HL-60 (cell line): ENCODE results near the gene KCNQ5.

Experiments used
- DNase-seq, 2 experiments: peaks; one replicate each; pipeline ENCODE4 v3.0.0-alpha.2; 2010 to 2020; ENCODE audit warnings: low read depth in 1 of 2, low spot score in 1 of 2
- H3K27ac ChIP-seq: fragments of 250-450 bp; sonication (Bioruptor Pico); replicated peaks from 2 replicates; pipeline ENCODE4 v1.5.1; 2020; ENCODE audit warnings: mild to moderate bottlenecking, moderate library complexity
- H3K27me3 ChIP-seq: fragments of 250-450 bp; sonication (Bioruptor Pico); 2 replicates; pipeline ENCODE4 v1.5.1; 2021; ENCODE audit warnings: mild to moderate bottlenecking, moderate library complexity; ENCODE audit not compliant: insufficient read depth, poor library complexity, severe bottlenecking
- H3K4me3 ChIP-seq: replicated peaks from 2 replicates; pipeline ENCODE4 v1.5.1; 2011; ENCODE audit warnings: mild to moderate bottlenecking, control low read depth, low read length; ENCODE audit not compliant: insufficient read depth
- CTCF ChIP-seq: IDR thresholded peaks from one replicate; pipeline ENCODE4 v1.5.1; 2011; ENCODE audit warnings: low read length, control low read depth, inconsistent platforms; ENCODE audit not compliant: insufficient read depth
- GABPA ChIP-seq: IDR thresholded peaks from 2 replicates; pipeline ENCODE4 v1.6.1; 2012; ENCODE audit warnings: low read depth
- POLR2AphosphoS5 ChIP-seq: IDR thresholded peaks from 2 replicates; pipeline ENCODE4 v1.6.1; 2012; ENCODE audit warnings: low read depth
- SPI1 ChIP-seq: IDR thresholded peaks from 2 replicates; pipeline ENCODE4 v1.6.1; 2012; ENCODE audit warnings: low read depth, mild to moderate bottlenecking, borderline replicate concordance
- TF ChIP-seq, protein P1 (sequence below): IDR thresholded peaks from 2 replicates; pipeline ENCODE4 v1.6.1; 2012; ENCODE audit warnings: low read depth; ENCODE audit not compliant: insufficient replicate concordance

KCNQ5 gene

DNA sequence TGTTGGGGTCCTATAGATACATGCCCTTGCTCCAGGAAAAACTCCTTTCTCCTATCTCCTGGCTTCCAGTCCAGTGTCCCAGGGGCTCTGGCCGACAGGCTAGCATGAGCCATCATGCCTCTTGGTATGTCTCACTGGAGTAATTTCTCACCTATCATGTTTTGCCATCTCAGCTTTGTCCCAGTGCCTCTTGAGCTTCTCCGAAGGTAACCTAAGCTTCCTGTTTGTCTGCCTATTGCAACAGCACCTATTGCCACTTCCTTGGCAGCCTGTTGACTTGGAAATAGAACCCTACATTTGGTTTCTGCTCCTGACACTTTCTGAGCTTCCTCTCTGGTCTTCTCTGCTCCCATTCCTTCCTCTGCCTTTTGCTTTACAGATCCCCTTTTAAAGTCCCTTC is 197.7 kb downstream of the KCNQ5 start:
- Histone ChIP-seq H3K27me3 (no peaks in the 10 kb centered on the region), H3K4me3 (no peak overlapping the region), H3K27ac (peak overlapping the region; percentile 61)
- no peak for TF ChIP-seq POLR2AphosphoS5
- TF ChIP-seq SPI1: peak; percentile 77
- DNase-seq: peak; percentile 56 to 86

- Histone ChIP-seq H3K27ac (peak overlapping the region; percentile 61), H3K27me3 (no peaks in the 10 kb centered on the region), H3K4me3 (no peak overlapping the region)
- no peak for TF ChIP-seq GABPA
- no peak for TF ChIP-seq CTCF
- TF ChIP-seq POLR2AphosphoS5: no peak
- no peak for TF ChIP-seq SPI1
- TF ChIP-seq, protein P1, sequence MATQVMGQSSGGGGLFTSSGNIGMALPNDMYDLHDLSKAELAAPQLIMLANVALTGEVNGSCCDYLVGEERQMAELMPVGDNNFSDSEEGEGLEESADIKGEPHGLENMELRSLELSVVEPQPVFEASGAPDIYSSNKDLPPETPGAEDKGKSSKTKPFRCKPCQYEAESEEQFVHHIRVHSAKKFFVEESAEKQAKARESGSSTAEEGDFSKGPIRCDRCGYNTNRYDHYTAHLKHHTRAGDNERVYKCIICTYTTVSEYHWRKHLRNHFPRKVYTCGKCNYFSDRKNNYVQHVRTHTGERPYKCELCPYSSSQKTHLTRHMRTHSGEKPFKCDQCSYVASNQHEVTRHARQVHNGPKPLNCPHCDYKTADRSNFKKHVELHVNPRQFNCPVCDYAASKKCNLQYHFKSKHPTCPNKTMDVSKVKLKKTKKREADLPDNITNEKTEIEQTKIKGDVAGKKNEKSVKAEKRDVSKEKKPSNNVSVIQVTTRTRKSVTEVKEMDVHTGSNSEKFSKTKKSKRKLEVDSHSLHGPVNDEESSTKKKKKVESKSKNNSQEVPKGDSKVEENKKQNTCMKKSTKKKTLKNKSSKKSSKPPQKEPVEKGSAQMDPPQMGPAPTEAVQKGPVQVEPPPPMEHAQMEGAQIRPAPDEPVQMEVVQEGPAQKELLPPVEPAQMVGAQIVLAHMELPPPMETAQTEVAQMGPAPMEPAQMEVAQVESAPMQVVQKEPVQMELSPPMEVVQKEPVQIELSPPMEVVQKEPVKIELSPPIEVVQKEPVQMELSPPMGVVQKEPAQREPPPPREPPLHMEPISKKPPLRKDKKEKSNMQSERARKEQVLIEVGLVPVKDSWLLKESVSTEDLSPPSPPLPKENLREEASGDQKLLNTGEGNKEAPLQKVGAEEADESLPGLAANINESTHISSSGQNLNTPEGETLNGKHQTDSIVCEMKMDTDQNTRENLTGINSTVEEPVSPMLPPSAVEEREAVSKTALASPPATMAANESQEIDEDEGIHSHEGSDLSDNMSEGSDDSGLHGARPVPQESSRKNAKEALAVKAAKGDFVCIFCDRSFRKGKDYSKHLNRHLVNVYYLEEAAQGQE: no peak
- DNase-seq: no peak
Measured at GRCh38 chr6:72820153-72820552, 198.3 kb downstream of the KCNQ5 start.

DNA sequence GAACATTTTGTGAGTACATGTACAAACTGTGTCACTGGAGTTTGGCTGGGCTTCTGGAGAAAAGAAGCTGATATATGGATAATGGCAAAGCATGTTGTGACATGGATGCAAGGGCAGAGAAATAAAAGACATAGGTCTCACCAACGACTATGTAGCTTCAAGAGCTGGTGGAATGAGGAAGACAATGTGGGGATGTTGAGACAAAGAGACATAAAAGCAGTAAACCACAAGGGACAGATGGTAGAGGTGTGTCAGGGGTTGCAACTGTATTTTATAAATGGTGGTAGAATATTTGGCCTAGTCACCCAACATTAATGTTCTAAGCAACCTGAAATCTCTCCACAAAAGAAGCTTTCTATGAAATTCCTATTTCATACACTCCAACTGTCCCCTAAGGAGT is 199.0 kb downstream of the KCNQ5 start:
- DNase-seq: peak in 1 of 2 experiments; percentile 55
- H3K4me3 ChIP-seq: no peak overlapping the region
- H3K27ac ChIP-seq: peak overlapping the region; percentile 61
- no peaks in the 10 kb centered on the region for H3K27me3 ChIP-seq
- TF ChIP-seq, protein P1: no peak
- TF ChIP-seq CTCF (no peak), GABPA (no peak), POLR2AphosphoS5 (0 out of 2 replicates have a peak, but pooled peaks have one; percentile 17), SPI1 (peak; percentile 69; the same call in 1 of the 2 replicates)

- no peak for DNase-seq
- Histone ChIP-seq H3K27ac (no peak overlapping the region), H3K4me3 (no peak overlapping the region), H3K27me3 (no peaks in the 10 kb centered on the region)
- no peak for TF ChIP-seq SPI1
- TF ChIP-seq GABPA: no peak
- no peak for TF ChIP-seq CTCF
- no peak for TF ChIP-seq POLR2AphosphoS5
- TF ChIP-seq, protein P1: no peak
Measured at GRCh38 chr6:72822023-72822422, 200.2 kb downstream of the KCNQ5 start.
